Glutamatergic neuron (in vitro differentiated cells): ENCODE data around the gene TNFSF15. TPM values are rescaled to one million over a fixed set of nuclear protein-coding genes. Genes with fewer than 3 reads are reported as not detected.

Source experiments
- DNase-seq: peaks from one replicate; pipeline ENCODE4 v3.0.0; 2022
- H3K27ac Mint-ChIP-seq: one replicate; pipeline ENCODE4 v1.8.0; 2020; ENCODE audit warnings: mild to moderate bottlenecking, mixed read lengths, inconsistent platforms; ENCODE audit not compliant: unreplicated experiment
- H3K27me3 Mint-ChIP-seq: one replicate; pipeline ENCODE4 v1.8.0; 2020; ENCODE audit warnings: mild to moderate bottlenecking, moderate library complexity, mixed read lengths, inconsistent platforms; ENCODE audit not compliant: unreplicated experiment
- H3K36me3 Mint-ChIP-seq: one replicate; pipeline ENCODE4 v1.8.0; 2020; ENCODE audit warnings: mild to moderate bottlenecking, mixed read lengths, inconsistent platforms; ENCODE audit not compliant: unreplicated experiment
- H3K4me1 Mint-ChIP-seq: one replicate; pipeline ENCODE4 v1.8.0; 2020; ENCODE audit warnings: mild to moderate bottlenecking, low read depth, mixed read lengths, inconsistent platforms; ENCODE audit not compliant: unreplicated experiment
- H3K4me3 Mint-ChIP-seq: one replicate; pipeline ENCODE4 v1.8.0; 2020; ENCODE audit warnings: mild to moderate bottlenecking, mixed read lengths, inconsistent platforms; ENCODE audit not compliant: unreplicated experiment
- H3K9me3 Mint-ChIP-seq: one replicate; pipeline ENCODE4 v1.8.0; 2020; ENCODE audit warnings: mild to moderate bottlenecking, moderate library complexity, mixed read lengths, inconsistent platforms; ENCODE audit not compliant: unreplicated experiment
- long read RNA-seq: library from polyadenylated mRNA; unstranded; transcript quantifications from one replicate; pipeline ENCODE4 v2.0.0, GENCODE V29; 2020; ENCODE audit not compliant: unreplicated experiment
- total RNA-seq: library from RNA; stranded (reverse); fragmentation: NEBNext Ultra II Directional; extraction: Animal tissue kit (Norgen Biotek cat#: 25700); gene quantifications from one replicate; pipeline ENCODE4 v1.2.1, GENCODE V29; 2021; ENCODE audit not compliant: unreplicated experiment
- TF ChIP-seq, protein P1 (sequence below): fragments of 200-600 bp; sonication (generic); IDR thresholded peaks from one replicate; pipeline ENCODE4 v1.5.0; 2021; ENCODE audit not compliant: partially characterized antibody, unreplicated experiment

The TNFSF15 gene
- not detected for total RNA-seq
- long read RNA-seq, result 0 reads

DNA sequence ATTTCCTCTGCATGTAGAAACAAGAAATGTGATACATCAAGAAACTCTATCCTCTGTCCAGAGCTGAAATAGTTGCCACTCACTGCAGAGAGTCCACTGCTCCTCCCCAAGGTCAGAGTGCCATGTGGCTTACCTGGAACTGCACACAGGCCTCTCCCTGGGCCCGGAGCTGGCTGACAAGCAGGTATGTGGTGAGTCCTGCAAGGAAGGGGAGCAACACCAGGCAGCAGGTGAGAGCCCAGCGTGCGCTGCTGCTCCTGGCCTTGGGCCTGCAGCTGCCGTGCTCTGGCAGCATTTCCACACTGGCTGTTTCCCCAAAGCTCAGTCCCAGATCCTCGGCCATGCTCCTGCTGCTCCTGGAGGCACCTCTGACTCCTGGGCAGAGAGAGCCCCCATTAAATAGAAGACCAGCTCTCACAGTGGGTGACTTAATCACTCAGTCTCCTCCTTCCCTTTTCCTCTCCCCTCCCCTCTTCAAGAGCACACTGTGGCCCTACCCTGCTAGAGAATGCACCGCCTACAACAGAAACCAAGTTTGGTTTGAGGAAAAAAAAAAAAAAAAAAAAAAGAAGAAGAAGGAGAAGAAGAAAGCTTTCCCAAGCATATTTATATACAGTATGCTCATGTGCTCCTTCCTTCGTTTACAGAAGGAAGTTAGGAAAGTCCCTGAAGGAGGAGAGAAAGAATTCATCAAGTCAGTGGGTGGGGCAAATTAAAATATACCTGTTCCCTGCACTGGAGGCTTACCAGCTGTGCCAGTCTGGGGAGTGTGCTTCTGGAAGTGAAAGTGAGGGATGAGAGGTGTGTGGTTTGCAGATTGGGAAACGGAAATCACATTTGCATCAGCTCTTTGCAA, at the start of gene TNFSF15:
Gene TNFSF15, minus strand, starts transcription at position 370 of the 856 bp plus-strand sequence. Its CDS starts 27 bp downstream, at position 343.
- Mint-ChIP-seq H3K4me1 (peaks cover 9% of the 10 kb centered on the region), H3K27me3 (peaks cover 2% of the 10 kb centered on the region), H3K36me3 (no peaks in the 10 kb centered on the region), H3K9me3 (peaks cover 4% of the 10 kb centered on the region), H3K27ac (no peak within 1 kb of the TSS), H3K4me3 (no peak within 1 kb of the TSS)
- peak; percentile 23 for DNase-seq
- TF ChIP-seq, protein P1, sequence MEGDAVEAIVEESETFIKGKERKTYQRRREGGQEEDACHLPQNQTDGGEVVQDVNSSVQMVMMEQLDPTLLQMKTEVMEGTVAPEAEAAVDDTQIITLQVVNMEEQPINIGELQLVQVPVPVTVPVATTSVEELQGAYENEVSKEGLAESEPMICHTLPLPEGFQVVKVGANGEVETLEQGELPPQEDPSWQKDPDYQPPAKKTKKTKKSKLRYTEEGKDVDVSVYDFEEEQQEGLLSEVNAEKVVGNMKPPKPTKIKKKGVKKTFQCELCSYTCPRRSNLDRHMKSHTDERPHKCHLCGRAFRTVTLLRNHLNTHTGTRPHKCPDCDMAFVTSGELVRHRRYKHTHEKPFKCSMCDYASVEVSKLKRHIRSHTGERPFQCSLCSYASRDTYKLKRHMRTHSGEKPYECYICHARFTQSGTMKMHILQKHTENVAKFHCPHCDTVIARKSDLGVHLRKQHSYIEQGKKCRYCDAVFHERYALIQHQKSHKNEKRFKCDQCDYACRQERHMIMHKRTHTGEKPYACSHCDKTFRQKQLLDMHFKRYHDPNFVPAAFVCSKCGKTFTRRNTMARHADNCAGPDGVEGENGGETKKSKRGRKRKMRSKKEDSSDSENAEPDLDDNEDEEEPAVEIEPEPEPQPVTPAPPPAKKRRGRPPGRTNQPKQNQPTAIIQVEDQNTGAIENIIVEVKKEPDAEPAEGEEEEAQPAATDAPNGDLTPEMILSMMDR, result no peak

DNA sequence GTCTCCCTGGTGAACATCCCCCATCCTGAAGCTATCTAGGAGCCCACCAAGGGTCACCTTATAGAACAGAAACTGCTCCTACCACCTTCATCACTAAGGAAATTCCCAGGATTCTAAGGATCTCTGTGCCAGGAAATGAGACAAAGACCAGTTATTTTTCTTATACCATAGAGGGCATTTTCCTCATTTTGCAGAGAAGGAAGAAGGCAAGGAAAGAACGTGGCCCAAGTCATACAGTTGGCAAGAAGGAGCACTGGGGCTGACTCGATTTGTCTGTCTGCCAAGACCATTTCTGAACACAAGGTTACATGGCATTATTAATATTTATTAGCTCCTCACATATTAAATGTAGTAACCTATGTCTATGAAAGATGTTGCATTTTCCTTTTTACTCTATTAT, 49.6 kb upstream of the TNFSF15 start:
- Mint-ChIP-seq H3K36me3 (no peaks in the 10 kb centered on the region), H3K27me3 (peaks cover 6% of the 10 kb centered on the region), H3K9me3 (peaks cover 3% of the 10 kb centered on the region), H3K4me3 (no peak overlapping the region), H3K27ac (no peak overlapping the region), H3K4me1 (peaks cover 17% of the 10 kb centered on the region)
- DNase-seq, result no peak
- TF ChIP-seq, protein P1, result no peak

DNA sequence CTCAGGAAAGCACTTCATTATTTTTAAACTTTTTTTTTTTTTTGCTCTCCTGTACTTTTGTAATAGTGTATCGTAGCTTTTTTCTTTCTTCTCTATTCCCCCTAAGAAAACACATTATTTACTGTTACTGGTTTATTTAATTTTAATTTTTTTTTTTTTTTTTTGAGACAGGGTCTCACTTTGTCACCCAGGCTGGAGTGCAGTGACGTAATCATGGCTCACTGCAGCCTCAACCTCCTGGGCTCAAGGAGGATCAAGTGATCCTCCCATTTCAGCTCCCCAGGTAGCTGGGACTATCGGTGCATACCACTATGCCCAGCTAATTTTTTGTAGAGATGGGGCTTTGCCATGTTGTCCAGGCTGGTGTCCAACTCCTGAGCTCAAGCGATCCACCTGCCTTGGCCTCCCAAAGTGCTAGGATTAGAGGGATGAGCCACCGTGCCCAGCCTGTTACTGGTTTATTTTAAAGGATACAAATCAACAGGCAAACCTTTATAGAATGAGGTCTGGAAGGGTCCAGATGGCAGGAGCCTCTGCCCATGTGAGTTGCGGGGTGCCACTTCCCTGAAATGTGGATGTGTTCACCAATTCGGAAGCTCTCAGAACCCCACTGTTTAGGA, 49.0 kb upstream of the TNFSF15 start:
- DNase-seq, result no peak
- H3K27ac Mint-ChIP-seq, result no peak overlapping the region
- TF ChIP-seq, protein P1, result no peak
- peaks cover 6% of the 10 kb centered on the region for H3K27me3 Mint-ChIP-seq
- H3K9me3 Mint-ChIP-seq, result peaks cover 3% of the 10 kb centered on the region
- H3K4me1 Mint-ChIP-seq, result peaks cover 11% of the 10 kb centered on the region
- no peak overlapping the region for H3K4me3 Mint-ChIP-seq
- H3K36me3 Mint-ChIP-seq, result no peaks in the 10 kb centered on the region

DNA sequence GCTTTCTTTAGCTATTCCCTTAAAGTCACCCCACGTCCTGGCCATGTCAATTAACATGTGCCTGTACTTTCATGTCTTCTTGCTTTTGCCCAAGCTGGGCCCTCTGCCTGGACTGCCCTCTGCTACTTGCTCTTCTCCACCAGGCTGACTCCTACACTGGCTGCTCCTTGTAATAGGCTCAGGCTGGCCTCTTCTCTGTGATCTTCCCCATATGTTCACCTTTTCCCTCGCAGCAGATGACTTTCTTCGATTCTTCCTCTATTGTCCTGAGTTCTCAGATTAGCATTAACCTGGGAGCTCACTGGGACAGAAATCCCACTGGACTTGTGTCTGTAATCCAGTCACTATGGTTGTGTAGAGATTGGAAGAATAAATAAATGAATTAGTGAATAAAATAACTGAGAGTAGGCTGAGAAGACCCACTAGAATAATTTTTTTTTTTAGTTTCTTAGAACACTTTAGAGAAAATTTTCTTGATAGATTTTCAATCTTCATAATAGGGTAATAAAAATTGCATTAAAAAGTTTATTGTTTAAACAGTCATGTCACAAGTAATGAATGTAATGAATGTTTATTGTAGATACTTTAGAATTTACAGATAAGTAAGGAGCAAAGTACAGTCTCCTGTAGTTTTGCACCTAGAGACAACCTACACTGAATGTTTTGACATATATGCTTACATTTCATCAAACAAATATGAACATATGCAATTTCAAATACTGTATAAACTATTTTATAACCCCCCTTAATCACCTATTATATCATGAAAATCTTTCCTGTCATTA, 47.4 kb upstream of the TNFSF15 start:
- Mint-ChIP-seq H3K27ac (peak overlapping the region; percentile 4), H3K4me3 (no peak overlapping the region), H3K4me1 (peaks cover 4% of the 10 kb centered on the region), H3K27me3 (peaks cover 3% of the 10 kb centered on the region), H3K9me3 (no peaks in the 10 kb centered on the region), H3K36me3 (no peaks in the 10 kb centered on the region)
- DNase-seq, result no peak
- TF ChIP-seq, protein P1, result no peak
